H1 (cell line): Measurements from ENCODE around the gene ARHGAP4.

ENCODE experiments used
- ASH2L ChIP-seq: fragments of 200-600, 300-600 bp; sonication (generic); IDR thresholded peaks from one replicate; pipeline ENCODE4 v1.7.1; 2017; ENCODE audit warnings: low read length
- CEBPB ChIP-seq: IDR thresholded peaks from 2 replicates; pipeline ENCODE4 v1.6.1; 2012; ENCODE audit warnings: low read depth, low read length
- JUND ChIP-seq: IDR thresholded peaks from 2 replicates; pipeline ENCODE4 v1.6.1; 2011; ENCODE audit warnings: mild to moderate bottlenecking, improper control_type of control experiment, low read length
- POLR2AphosphoS5 ChIP-seq: IDR thresholded peaks from 2 replicates; pipeline ENCODE4 v1.6.1; 2011; ENCODE audit warnings: low read depth, low read length
- RNF2 ChIP-seq: fragments of 200-900, 300-1000 bp; sonication (generic); IDR thresholded peaks from 2 replicates; pipeline ENCODE4 v1.7.1; 2016; ENCODE audit warnings: borderline replicate concordance, low read depth, mild to moderate bottlenecking, antibody characterized with exemption, low read length; ENCODE audit not compliant: poor library complexity, severe bottlenecking; ENCODE audit errors: missing control alignments
- TAF1 ChIP-seq: IDR thresholded peaks from 2 replicates; pipeline ENCODE4 v1.6.1; 2011; ENCODE audit warnings: mild to moderate bottlenecking, low read depth, low read length
- TBP ChIP-seq: IDR thresholded peaks from 2 replicates; pipeline ENCODE4 v1.6.1; 2011; ENCODE audit warnings: low read depth, low read length, improper control_type of control experiment
- YY1 ChIP-seq: IDR thresholded peaks from 2 replicates; pipeline ENCODE4 v1.6.1; 2011; ENCODE audit warnings: low read depth, mild to moderate bottlenecking, low read length
- TF ChIP-seq, protein P1 (sequence below), 3 experiments: IDR thresholded peaks; 1 replicate in 2 of 3; 2 replicates in 1 of 3; pipeline versions ENCODE4 v1.5.1 to v1.6.1; 2011; ENCODE audit warnings: low read length in 3 of 3, mild to moderate bottlenecking in 3 of 3, inconsistent platforms in 2 of 3, low read depth in 1 of 3, moderate library complexity in 1 of 3; ENCODE audit not compliant: insufficient read depth in 1 of 3; ENCODE audit errors: control extremely low read depth in 1 of 3

DNA sequence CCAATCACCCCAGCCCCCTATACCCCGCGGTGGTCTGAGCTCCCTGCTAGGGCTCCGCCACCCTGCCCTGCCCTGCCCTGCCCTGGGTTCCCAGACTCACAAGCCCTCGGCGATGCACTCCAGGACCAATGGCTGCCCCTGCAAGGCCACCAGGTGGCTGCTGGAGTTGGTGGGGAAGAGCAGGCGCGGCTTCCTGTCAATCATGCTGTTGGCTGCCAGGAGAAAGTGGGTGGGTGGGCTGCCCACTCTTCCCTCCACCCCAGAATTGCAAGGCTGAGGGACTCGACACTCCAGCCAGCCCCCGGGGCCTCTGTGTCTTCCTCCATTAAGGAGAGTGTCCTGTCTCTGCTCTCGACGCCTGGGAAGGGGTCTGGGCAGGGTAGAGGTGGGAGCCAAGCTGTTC is 55.8 kb downstream of the ARHGAP4 start:
- TF ChIP-seq, protein P1, sequence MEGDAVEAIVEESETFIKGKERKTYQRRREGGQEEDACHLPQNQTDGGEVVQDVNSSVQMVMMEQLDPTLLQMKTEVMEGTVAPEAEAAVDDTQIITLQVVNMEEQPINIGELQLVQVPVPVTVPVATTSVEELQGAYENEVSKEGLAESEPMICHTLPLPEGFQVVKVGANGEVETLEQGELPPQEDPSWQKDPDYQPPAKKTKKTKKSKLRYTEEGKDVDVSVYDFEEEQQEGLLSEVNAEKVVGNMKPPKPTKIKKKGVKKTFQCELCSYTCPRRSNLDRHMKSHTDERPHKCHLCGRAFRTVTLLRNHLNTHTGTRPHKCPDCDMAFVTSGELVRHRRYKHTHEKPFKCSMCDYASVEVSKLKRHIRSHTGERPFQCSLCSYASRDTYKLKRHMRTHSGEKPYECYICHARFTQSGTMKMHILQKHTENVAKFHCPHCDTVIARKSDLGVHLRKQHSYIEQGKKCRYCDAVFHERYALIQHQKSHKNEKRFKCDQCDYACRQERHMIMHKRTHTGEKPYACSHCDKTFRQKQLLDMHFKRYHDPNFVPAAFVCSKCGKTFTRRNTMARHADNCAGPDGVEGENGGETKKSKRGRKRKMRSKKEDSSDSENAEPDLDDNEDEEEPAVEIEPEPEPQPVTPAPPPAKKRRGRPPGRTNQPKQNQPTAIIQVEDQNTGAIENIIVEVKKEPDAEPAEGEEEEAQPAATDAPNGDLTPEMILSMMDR (IDR thresholded peaks at IDR 0.05; ENCODE audit: control extremely low read depth in 1 of 3, insufficient read depth in 1 of 3, low read depth in 1 of 3, low read length in 3 of 3): no peak
- no peak for TF ChIP-seq ASH2L
- TF ChIP-seq YY1: no peak
- no peak for TF ChIP-seq CEBPB
- TF ChIP-seq RNF2: no peak
- no peak for TF ChIP-seq TBP
- TF ChIP-seq POLR2AphosphoS5: no peak
- no peak for TF ChIP-seq TAF1
- no peak for TF ChIP-seq JUND
